Smooth muscle cell (in vitro differentiated cells): ENCODE data around the gene UCHL5. TPM values are rescaled to one million over a fixed set of nuclear protein-coding genes. Genes with fewer than 3 reads are reported as not detected.

Experiments used
- DNase-seq: peaks from one replicate; lab custom pipeline; 2025; ENCODE audit not compliant: unreplicated experiment; lab: John Stamatoyannopoulos, UW
- H2AFZ ChIP-seq: fragments of 200-600 bp; sonication (generic); 2 replicates; pipeline ENCODE4 v1.6.0; 2016; ENCODE audit warnings: antibody characterized with exemption, low read depth, mild to moderate bottlenecking
- H3F3A ChIP-seq: fragments of 200-600 bp; sonication (generic); 2 replicates; pipeline ENCODE4 v1.6.0; 2017; ENCODE audit warnings: antibody characterized with exemption, low read depth
- H3K27ac ChIP-seq: fragments of 200-600 bp; sonication (generic); 2 replicates; pipeline ENCODE4 v1.5.1; 2016; ENCODE audit warnings: low read depth, mild to moderate bottlenecking
- H3K27me3 ChIP-seq: fragments of 200-600 bp; sonication (generic); 2 replicates; pipeline ENCODE4 v1.6.1; 2016; ENCODE audit warnings: low read depth, mild to moderate bottlenecking
- H3K36me3 ChIP-seq: fragments of 200-600 bp; sonication (generic); 2 replicates; pipeline ENCODE4 v1.5.1; 2016; ENCODE audit warnings: low read depth
- H3K4me1 ChIP-seq: fragments of 200-600 bp; sonication (generic); 2 replicates; pipeline ENCODE4 v1.5.1; 2016; ENCODE audit warnings: low read depth
- H3K4me2 ChIP-seq: fragments of 200-600 bp; sonication (generic); 2 replicates; pipeline ENCODE4 v1.6.0; 2016; ENCODE audit warnings: mild to moderate bottlenecking
- H3K4me3 ChIP-seq: fragments of 200-600 bp; sonication (generic); 2 replicates; pipeline ENCODE4 v1.5.1; 2016; ENCODE audit warnings: mild to moderate bottlenecking
- H3K79me2 ChIP-seq: fragments of 200-600 bp; sonication (generic); 2 replicates; pipeline ENCODE4 v1.6.0; 2016; ENCODE audit warnings: low read depth, mild to moderate bottlenecking
- H3K9ac ChIP-seq: fragments of 200-600 bp; sonication (generic); 2 replicates; pipeline ENCODE4 v1.6.0; 2016; ENCODE audit warnings: low read depth
- H3K9me3 ChIP-seq: fragments of 200-600 bp; sonication (generic); replicated peaks from 2 replicates; pipeline ENCODE4 v1.5.1; 2016; ENCODE audit warnings: low read depth
- H4K20me1 ChIP-seq: fragments of 200-600 bp; sonication (generic); 2 replicates; pipeline ENCODE4 v1.6.0; 2016; ENCODE audit warnings: low read depth
- CTCF ChIP-seq: fragments of 200-600 bp; sonication (generic); IDR thresholded peaks from 2 replicates; pipeline ENCODE4 v1.5.1; 2017; ENCODE audit warnings: borderline replicate concordance, mild to moderate bottlenecking, antibody characterized with exemption; ENCODE audit not compliant: insufficient read depth, poor library complexity, severe bottlenecking
- WGBS: methylation state at CpG from one replicate; pipeline ENCODE4 v1.1.7; 2016; ENCODE audit warnings: low lambda C conversion rate; 5-methylcytosine and 5-hydroxymethylcytosine counted together
- polyA plus RNA-seq: library from polyadenylated mRNA; unstranded; fragments of >200 nt; fragmentation: Nextera tagmentation; extraction: Ambion mirVana; gene quantifications from 2 replicates; pipeline ENCODE4 v1.2.1, GENCODE V29; 2016
- small RNA-seq: library from RNA; depleted of rRNA; stranded (forward); fragments of <200 nt; gene quantifications from one replicate; pipeline ENCODE3, GENCODE V24; 2014
- total RNA-seq: library from RNA; depleted of rRNA; stranded (reverse); fragments of >200 nt; gene quantifications from 2 replicates; pipeline ENCODE4 v1.2.3, GENCODE V29; 2014

The UCHL5 gene
- total and polyA plus RNA-seq, 2 experiments from 2014 or later = 22.2 to 35.6 TPM

- no peak for DNase-seq
- Histone ChIP-seq H3K4me3 (no peak overlapping the region), H3K27me3 (no peaks in the 10 kb centered on the region), H3K4me2 (no peak overlapping the region), H4K20me1 (no peaks in the 10 kb centered on the region), H3K79me2 (no peaks in the 10 kb centered on the region), H3K36me3 (no peaks in the 10 kb centered on the region), H3K4me1 (no peaks in the 10 kb centered on the region), H3K9me3 (no peaks in the 10 kb centered on the region), H3K9ac (no peak overlapping the region), H3F3A (no peaks in the 10 kb centered on the region), H2AFZ (no peak overlapping the region), H3K27ac (no peak overlapping the region)
- WGBS = 84% methylated on average over 2 of the region's 2 CpGs
- TF ChIP-seq CTCF = no peak
These were observed 96.3 kb downstream of the UCHL5 start for GRCh38 chr1:192962901-192963300.

Small RNA genes within 50 kb of the gene (small RNA-seq; reads per million reads assigned to genes)
- not detected for gene SCARNA18B

Other genes with a start within 250 kb of the UCHL5 start
- 124 and 144 TPM in 2 replicates for gene RO60, start 252 bp upstream of the UCHL5 start, total RNA-seq
- gene RO60, start 252 bp upstream of the UCHL5 start, polyA plus RNA-seq = 100 and 114 TPM in 2 replicates
- 14.8 and 25.9 TPM in 2 replicates for gene GLRX2, start 46.1 kb upstream of the UCHL5 start, total RNA-seq
- 21.7 and 25.7 TPM in 2 replicates for gene GLRX2, start 46.1 kb upstream of the UCHL5 start, polyA plus RNA-seq
- gene CDC73, start 62.7 kb upstream of the UCHL5 start, total RNA-seq = 28.5 and 29.9 TPM in 2 replicates
- gene CDC73, start 62.7 kb upstream of the UCHL5 start, polyA plus RNA-seq = 25.9 and 32.0 TPM in 2 replicates
- gene B3GALT2, start 127.3 kb upstream of the UCHL5 start, total RNA-seq = not detected in 2 replicates
- gene B3GALT2, start 127.3 kb upstream of the UCHL5 start, polyA plus RNA-seq = not detected in 2 replicates